Measurements from ENCODE around the gene SH3RF3.

- TF ChIP-seq TSC22D2 (CRISPR knock-in tag; IDR thresholded peaks at IDR 0.05; ENCODE audit: borderline replicate concordance) = no peak
- no peak for TF ChIP-seq NR2F1 (CRISPR knock-in tag; IDR thresholded peaks at IDR 0.05)
- no peak for TF ChIP-seq EP300 (IDR thresholded peaks at IDR 0.05; ENCODE audit: low read depth in 2 of 2, low read length in 2 of 2)
- TF ChIP-seq EP300 (CRISPR knock-in tag; IDR thresholded peaks at IDR 0.05; ENCODE audit: borderline replicate concordance) = no peak
- no peak for TF ChIP-seq FOXP1 (IDR thresholded peaks at IDR 0.05)
- no peak for TF ChIP-seq FOXP1 (CRISPR knock-in tag; IDR thresholded peaks at IDR 0.05)
- TF ChIP-seq ZSCAN12 (CRISPR knock-in tag; IDR thresholded peaks at IDR 0.05) = no peak
- TF ChIP-seq, protein P1, sequence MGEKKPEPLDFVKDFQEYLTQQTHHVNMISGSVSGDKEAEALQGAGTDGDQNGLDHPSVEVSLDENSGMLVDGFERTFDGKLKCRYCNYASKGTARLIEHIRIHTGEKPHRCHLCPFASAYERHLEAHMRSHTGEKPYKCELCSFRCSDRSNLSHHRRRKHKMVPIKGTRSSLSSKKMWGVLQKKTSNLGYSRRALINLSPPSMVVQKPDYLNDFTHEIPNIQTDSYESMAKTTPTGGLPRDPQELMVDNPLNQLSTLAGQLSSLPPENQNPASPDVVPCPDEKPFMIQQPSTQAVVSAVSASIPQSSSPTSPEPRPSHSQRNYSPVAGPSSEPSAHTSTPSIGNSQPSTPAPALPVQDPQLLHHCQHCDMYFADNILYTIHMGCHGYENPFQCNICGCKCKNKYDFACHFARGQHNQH (CRISPR knock-in tag; IDR thresholded peaks at IDR 0.05) = no peak
- TF ChIP-seq MXD1 (CRISPR knock-in tag; IDR thresholded peaks at IDR 0.05) = no peak
- TF ChIP-seq ZNF552 (CRISPR knock-in tag; IDR thresholded peaks at IDR 0.05; ENCODE audit: borderline replicate concordance) = no peak
- no peak for TF ChIP-seq POLR2A (IDR thresholded peaks at IDR 0.05; ENCODE audit: insufficient read depth in 1 of 2, low read depth in 2 of 2, low read length in 2 of 2)
- TF ChIP-seq ZEB1 (IDR thresholded peaks at IDR 0.05; ENCODE audit: insufficient replicate concordance, low read depth) = no peak
- TF ChIP-seq PBX3 (CRISPR knock-in tag; IDR thresholded peaks at IDR 0.05; ENCODE audit: borderline replicate concordance) = no peak
Measured at GRCh38 chr2:109108740-109109139, 20.3 kb upstream of the SH3RF3 start.
